Stimulated activated naive B cell treated with anti-CD40 and anti-IgM and Interleukin-4, amounts not matched to agents 10 μg/mL and 1 μg/mL and 100 μg/mL, for 72 hours (primary cell): ENCODE measurements around the gene RBM14.

Experiments
- ATAC-seq, 2 donors: fragments of 150-1000 bp; cut with Tn5 transposase; replicated peaks; 2 replicates each; pipeline ENCODE4 v1.10.0; 2021; ENCODE audit warnings: moderate library complexity in 1 of 2
- DNase-seq: peaks from one replicate; pipeline ENCODE4 v3.0.0; 2021
- H3K27ac Mint-ChIP-seq: one replicate; pipeline ENCODE4 v1.8.0; 2022; ENCODE audit warnings: mild to moderate bottlenecking, mixed read lengths
- H3K27me3 Mint-ChIP-seq, 2 donors: one replicate each; pipeline ENCODE4 v1.8.0; 2022; ENCODE audit warnings: mixed read lengths in 2 of 2
- H3K36me3 Mint-ChIP-seq, 2 donors: one replicate each; pipeline ENCODE4 v1.8.0; 2022; ENCODE audit warnings: mixed read lengths in 2 of 2, mild to moderate bottlenecking in 1 of 2
- H3K4me1 Mint-ChIP-seq, 2 donors: one replicate each; pipeline ENCODE4 v1.8.0; 2022; ENCODE audit warnings: mixed read lengths in 2 of 2, mild to moderate bottlenecking in 1 of 2
- H3K4me3 Mint-ChIP-seq, 2 donors: one replicate each; pipeline ENCODE4 v1.8.0; 2022; ENCODE audit warnings: mild to moderate bottlenecking in 2 of 2, mixed read lengths in 2 of 2, moderate library complexity in 1 of 2
- H3K9me3 Mint-ChIP-seq, 2 donors: one replicate each; pipeline ENCODE4 v1.8.0; 2022; ENCODE audit warnings: mixed read lengths in 2 of 2, mild to moderate bottlenecking in 1 of 2

RBM14 gene

GRCh38 chr11:66607126-66607834, 9.2 kb upstream of the RBM14 start:
- DNase-seq (no peak), ATAC-seq (no peak)
- Mint-ChIP-seq H3K9me3 (no peaks in the 10 kb centered on the region), H3K27ac (peak overlapping the region; percentile 97), H3K27me3 (no peaks in the 10 kb centered on the region), H3K4me1 (peaks cover 23 to 58% of the 10 kb centered on the region in 2 donors), H3K4me3 (no peak overlapping the region), H3K36me3 (peaks cover 34 to 48% of the 10 kb centered on the region in 2 donors)

- peaks cover 23 to 31% of the 10 kb centered on the region in 2 donors for H3K36me3 Mint-ChIP-seq
- H3K4me3 Mint-ChIP-seq: no peak overlapping the region
- H3K27ac Mint-ChIP-seq: peak overlapping the region; percentile 87
- peaks cover 25 to 67% of the 10 kb centered on the region in 2 donors for H3K4me1 Mint-ChIP-seq
- H3K27me3 Mint-ChIP-seq: no peaks in the 10 kb centered on the region
- ATAC-seq (no peak), DNase-seq (no peak)
- H3K9me3 Mint-ChIP-seq: no peaks in the 10 kb centered on the region
Measured at GRCh38 chr11:66609721-66610617, 6.5 kb upstream of the RBM14 start.

GRCh38 chr11:66612458-66612857, 4.0 kb upstream of the RBM14 start:
- Mint-ChIP-seq H3K27me3 (no peaks in the 10 kb centered on the region), H3K4me1 (peaks cover 23 to 63% of the 10 kb centered on the region in 2 donors), H3K4me3 (no peak overlapping the region), H3K36me3 (peaks cover 24 to 34% of the 10 kb centered on the region in 2 donors), H3K9me3 (no peaks in the 10 kb centered on the region), H3K27ac (peak overlapping the region; percentile 88)
- DNase-seq (no peak), ATAC-seq (no peak)

DNA sequence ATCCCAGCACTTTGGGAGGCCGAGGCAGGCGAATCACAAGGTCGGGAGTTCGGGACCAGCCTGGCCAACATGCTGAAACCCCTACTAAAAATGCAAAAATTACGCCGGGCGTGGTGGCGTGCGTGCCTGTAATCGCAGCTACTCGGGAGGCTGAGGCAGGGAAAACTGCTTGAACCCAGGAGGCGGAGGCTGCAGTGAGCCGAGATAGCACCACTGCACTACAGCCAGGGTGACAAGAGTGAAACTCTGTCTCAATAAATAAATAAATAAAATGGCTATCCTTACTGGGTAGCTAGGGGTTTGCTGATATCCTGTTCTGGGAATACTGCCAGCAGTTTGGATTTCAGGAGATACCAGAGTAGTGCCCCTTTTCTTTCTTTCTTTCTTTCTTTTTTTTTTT, 2.4 kb upstream of the RBM14 start:
- Mint-ChIP-seq H3K27ac (no peak overlapping the region), H3K9me3 (no peaks in the 10 kb centered on the region), H3K27me3 (no peaks in the 10 kb centered on the region), H3K4me3 (no peak overlapping the region), H3K36me3 (peaks cover 32 to 40% of the 10 kb centered on the region in 2 donors), H3K4me1 (peaks cover 30 to 70% of the 10 kb centered on the region in 2 donors)
- DNase-seq: no peak
- ATAC-seq: no peak

DNA sequence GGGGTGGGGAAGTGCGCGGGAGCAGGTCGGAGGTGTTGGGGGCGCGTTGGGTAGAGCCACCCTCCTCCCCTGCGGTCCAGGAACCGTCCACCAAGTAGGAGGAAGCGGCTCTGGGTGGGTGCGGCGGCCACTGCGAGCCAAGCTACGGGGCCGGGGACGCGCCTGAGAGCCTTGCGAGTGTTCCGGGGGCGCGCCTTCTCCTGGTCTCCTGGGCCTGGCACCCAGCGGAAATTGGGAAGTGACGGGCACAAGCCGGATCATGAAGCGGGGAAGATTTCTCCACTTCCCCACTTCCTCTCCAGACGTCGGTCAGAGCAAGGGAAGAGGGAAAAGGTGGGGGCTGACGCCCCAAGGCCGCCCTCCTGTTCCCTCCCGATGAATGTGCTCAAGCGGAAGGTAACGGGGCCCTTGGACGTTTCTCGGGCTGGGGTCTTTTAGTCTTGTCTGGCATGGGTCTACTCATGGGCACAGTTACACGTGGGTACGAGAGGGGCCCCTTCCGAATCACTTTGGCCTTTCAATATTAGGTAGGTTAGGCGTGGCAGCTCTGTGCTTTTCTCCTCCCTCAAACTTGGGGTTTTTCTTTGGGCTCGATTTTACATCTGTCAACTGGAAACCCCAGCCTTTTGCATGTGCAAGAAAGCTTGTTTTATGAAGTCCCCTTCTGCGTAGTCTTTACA, 865 bp downstream of the RBM14 start:
- H3K4me1 Mint-ChIP-seq: peaks cover 24 to 56% of the 10 kb centered on the region in 2 donors
- ATAC-seq (no peak), DNase-seq (no peak)
- peak overlapping the region; percentile 89 to 96 for H3K4me3 Mint-ChIP-seq
- no peaks in the 10 kb centered on the region for H3K9me3 Mint-ChIP-seq
- no peaks in the 10 kb centered on the region for H3K27me3 Mint-ChIP-seq
- peak overlapping the region; percentile 99 for H3K27ac Mint-ChIP-seq
- H3K36me3 Mint-ChIP-seq: peaks cover 34 to 51% of the 10 kb centered on the region in 2 donors

GRCh38 chr11:66619080-66619554, 2.7 kb downstream of the RBM14 start:
- H3K27me3 Mint-ChIP-seq: no peaks in the 10 kb centered on the region
- H3K36me3 Mint-ChIP-seq: peaks cover 47 to 67% of the 10 kb centered on the region in 2 donors
- ATAC-seq: no peak
- H3K4me3 Mint-ChIP-seq: peak overlapping the region; percentile 89 to 96
- no peak for DNase-seq
- no peaks in the 10 kb centered on the region for H3K9me3 Mint-ChIP-seq
- peaks cover 34 to 66% of the 10 kb centered on the region in 2 donors for H3K4me1 Mint-ChIP-seq
- peak overlapping the region; percentile 99 for H3K27ac Mint-ChIP-seq

DNA sequence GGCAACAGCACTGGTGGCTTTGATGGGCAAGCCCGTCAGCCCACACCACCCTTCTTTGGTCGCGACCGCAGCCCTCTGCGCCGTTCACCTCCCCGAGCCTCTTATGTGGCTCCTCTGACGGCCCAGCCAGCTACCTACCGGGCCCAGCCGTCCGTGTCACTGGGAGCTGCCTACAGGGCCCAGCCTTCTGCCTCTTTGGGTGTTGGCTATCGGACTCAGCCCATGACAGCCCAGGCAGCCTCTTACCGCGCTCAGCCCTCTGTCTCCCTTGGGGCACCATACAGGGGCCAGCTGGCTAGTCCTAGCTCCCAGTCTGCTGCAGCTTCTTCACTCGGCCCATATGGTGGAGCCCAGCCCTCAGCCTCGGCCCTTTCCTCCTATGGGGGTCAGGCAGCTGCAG, 8.0 kb downstream of the RBM14 start:
- Mint-ChIP-seq H3K4me3 (no peak overlapping the region), H3K27ac (no peak overlapping the region), H3K9me3 (no peaks in the 10 kb centered on the region), H3K27me3 (no peaks in the 10 kb centered on the region), H3K4me1 (peaks cover 37 to 76% of the 10 kb centered on the region in 2 donors), H3K36me3 (peaks cover 39 to 76% of the 10 kb centered on the region in 2 donors)
- DNase-seq (no peak), ATAC-seq (no peak)

GRCh38 chr11:66625041-66625751, 8.8 kb downstream of the RBM14 start:
- DNase-seq: no peak
- no peak for ATAC-seq
- H3K36me3 Mint-ChIP-seq: peaks cover 43 to 78% of the 10 kb centered on the region in 2 donors
- H3K4me3 Mint-ChIP-seq: no peak overlapping the region
- no peak overlapping the region for H3K27ac Mint-ChIP-seq
- H3K27me3 Mint-ChIP-seq: no peaks in the 10 kb centered on the region
- H3K9me3 Mint-ChIP-seq: no peaks in the 10 kb centered on the region
- H3K4me1 Mint-ChIP-seq: peaks cover 37 to 76% of the 10 kb centered on the region in 2 donors

DNA sequence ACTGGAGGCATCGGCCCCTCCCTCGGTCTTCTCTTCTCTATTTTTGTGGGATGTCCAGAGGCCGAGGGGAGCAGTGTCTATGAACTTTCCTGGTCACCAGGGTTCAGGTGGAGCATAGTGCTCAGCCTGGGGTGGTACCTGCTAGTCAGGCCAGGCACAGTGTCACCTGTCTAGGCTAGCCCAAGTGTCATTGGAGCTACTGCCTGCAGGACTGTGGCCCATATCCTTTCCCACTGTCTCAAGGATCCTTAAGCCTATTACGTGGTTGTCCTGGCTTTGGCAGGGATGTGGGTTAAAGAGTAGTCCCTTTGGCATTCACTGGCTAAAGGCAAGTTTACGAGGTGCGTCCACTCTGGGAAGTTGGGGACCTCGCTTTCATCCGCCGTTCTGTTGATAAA, 9.3 kb downstream of the RBM14 start:
- H3K4me1 Mint-ChIP-seq: peaks cover 37 to 78% of the 10 kb centered on the region in 2 donors
- no peak for DNase-seq
- ATAC-seq: no peak
- H3K9me3 Mint-ChIP-seq: no peaks in the 10 kb centered on the region
- peaks cover 46 to 78% of the 10 kb centered on the region in 2 donors for H3K36me3 Mint-ChIP-seq
- no peak overlapping the region for H3K27ac Mint-ChIP-seq
- no peak overlapping the region for H3K4me3 Mint-ChIP-seq
- H3K27me3 Mint-ChIP-seq: no peaks in the 10 kb centered on the region

GRCh38 chr11:66626382-66626781, 10.0 kb downstream of the RBM14 start:
- H3K27ac Mint-ChIP-seq: peak overlapping the region; percentile 59

DNA sequence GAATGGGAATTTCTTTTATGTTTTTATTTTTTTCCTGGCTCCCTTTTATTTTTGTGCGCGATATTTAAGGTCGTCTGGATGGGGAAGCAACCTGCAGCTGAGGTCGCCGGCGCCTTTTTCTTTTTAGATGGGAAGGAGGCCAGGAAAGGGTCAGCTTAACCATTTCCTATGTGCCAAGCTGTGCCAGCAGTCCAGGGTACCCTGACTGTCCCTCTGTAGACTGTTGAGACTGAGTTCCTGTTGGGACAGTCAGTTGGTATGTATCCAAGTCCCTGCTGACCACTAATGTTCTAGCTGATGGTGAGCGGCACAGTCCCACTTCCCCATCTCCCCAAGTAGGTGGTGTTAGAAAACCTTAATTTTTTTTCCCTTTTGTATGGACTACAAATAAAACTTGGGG, 10.5 kb downstream of the RBM14 start:
- Mint-ChIP-seq H3K4me3 (no peak overlapping the region), H3K9me3 (no peaks in the 10 kb centered on the region), H3K27me3 (no peaks in the 10 kb centered on the region), H3K27ac (peak overlapping the region; percentile 37), H3K36me3 (peaks cover 51 to 81% of the 10 kb centered on the region in 2 donors), H3K4me1 (peaks cover 37 to 81% of the 10 kb centered on the region in 2 donors)
- DNase-seq: no peak
- ATAC-seq: no peak

More at GRCh38 chr11:66626382-66626781, 10.0 kb downstream of the RBM14 start:
- no peak overlapping the region for H3K4me3 Mint-ChIP-seq
- H3K36me3 Mint-ChIP-seq: peaks cover 48 to 80% of the 10 kb centered on the region in 2 donors
- H3K27me3 Mint-ChIP-seq: no peaks in the 10 kb centered on the region
- no peak for DNase-seq
- H3K9me3 Mint-ChIP-seq: no peaks in the 10 kb centered on the region
- H3K4me1 Mint-ChIP-seq: peaks cover 37 to 80% of the 10 kb centered on the region in 2 donors
- no peak for ATAC-seq

DNA sequence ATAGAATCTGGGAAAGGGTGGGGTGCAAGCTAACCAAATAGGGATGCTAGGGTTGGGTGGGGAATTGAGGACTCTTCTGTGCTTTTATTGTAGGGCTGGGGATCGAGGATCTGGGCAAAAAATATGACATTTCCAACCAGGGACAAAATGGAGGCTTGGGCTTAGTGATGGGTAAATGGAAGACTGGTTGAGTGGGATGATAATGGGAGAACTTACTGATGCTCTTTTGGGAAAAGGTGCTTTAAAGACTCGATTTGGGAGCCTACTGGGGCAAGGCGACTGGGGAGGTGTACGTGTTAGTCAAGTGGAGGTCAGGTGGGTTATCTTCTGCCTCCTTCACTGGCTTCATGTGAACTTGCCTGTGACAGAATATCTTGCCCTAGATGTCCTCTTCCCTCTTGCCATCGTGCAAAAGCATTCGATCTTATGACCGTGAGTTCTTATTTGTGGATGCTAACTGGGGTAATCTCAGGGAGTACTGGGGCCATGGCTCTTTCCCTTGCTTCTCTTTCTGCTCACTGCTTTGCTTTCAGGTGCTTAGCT, 11.7 kb downstream of the RBM14 start:
- peak overlapping the region; percentile 37 for H3K27ac Mint-ChIP-seq
- H3K36me3 Mint-ChIP-seq: peaks cover 49 to 77% of the 10 kb centered on the region in 2 donors
- no peak overlapping the region for H3K4me3 Mint-ChIP-seq
- DNase-seq: no peak
- peaks cover 34 to 75% of the 10 kb centered on the region in 2 donors for H3K4me1 Mint-ChIP-seq
- H3K9me3 Mint-ChIP-seq: no peaks in the 10 kb centered on the region
- H3K27me3 Mint-ChIP-seq: no peaks in the 10 kb centered on the region
- ATAC-seq: no peak

- Mint-ChIP-seq H3K4me1 (peaks cover 24 to 67% of the 10 kb centered on the region in 2 donors), H3K27ac (peak overlapping the region; percentile 65), H3K4me3 (no peak overlapping the region), H3K27me3 (no peaks in the 10 kb centered on the region), H3K9me3 (no peaks in the 10 kb centered on the region), H3K36me3 (peaks cover 42 to 69% of the 10 kb centered on the region in 2 donors)
- ATAC-seq (no peak), DNase-seq (no peak)
Measured at GRCh38 chr11:66629356-66629755, 12.9 kb downstream of the RBM14 start.
